GM10266 (cell line): ENCODE results near the gene CMBL.

Source experiments
- DNase-seq: peaks from one replicate; pipeline ENCODE4 v3.0.0; 2012; ENCODE audit errors: extremely low spot score
- TF ChIP-seq, protein P1 (sequence below): IDR thresholded peaks from 2 replicates; pipeline ENCODE4 v1.5.1; 2012; ENCODE audit warnings: mild to moderate bottlenecking, low read depth; ENCODE audit not compliant: control insufficient read depth, insufficient read depth; ENCODE audit errors: missing control alignments

CMBL gene

DNA sequence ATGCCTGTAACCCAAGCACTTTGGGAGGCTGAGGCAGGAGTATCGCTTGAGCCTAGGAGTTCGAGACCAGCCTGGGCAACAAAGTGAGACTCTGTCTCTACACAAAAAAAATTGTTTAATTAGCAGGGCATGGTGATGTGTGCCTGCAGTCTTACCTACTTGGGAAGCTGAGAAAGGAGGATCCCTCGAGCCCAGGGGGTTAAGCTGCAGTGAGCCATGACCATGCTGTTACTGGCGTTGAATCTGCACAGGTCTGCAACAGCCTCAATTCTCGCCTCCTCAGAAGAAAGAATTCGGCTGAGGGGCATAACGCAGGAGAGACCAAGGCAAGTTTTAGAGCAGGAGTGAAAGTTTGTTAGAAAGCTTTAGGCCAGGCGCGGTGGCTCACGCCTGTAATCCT, 39.6 kb downstream of the CMBL start:
- TF ChIP-seq, protein P1, sequence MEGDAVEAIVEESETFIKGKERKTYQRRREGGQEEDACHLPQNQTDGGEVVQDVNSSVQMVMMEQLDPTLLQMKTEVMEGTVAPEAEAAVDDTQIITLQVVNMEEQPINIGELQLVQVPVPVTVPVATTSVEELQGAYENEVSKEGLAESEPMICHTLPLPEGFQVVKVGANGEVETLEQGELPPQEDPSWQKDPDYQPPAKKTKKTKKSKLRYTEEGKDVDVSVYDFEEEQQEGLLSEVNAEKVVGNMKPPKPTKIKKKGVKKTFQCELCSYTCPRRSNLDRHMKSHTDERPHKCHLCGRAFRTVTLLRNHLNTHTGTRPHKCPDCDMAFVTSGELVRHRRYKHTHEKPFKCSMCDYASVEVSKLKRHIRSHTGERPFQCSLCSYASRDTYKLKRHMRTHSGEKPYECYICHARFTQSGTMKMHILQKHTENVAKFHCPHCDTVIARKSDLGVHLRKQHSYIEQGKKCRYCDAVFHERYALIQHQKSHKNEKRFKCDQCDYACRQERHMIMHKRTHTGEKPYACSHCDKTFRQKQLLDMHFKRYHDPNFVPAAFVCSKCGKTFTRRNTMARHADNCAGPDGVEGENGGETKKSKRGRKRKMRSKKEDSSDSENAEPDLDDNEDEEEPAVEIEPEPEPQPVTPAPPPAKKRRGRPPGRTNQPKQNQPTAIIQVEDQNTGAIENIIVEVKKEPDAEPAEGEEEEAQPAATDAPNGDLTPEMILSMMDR, result no peak
- no peak for DNase-seq

GRCh38 chr5:10266839-10267238, 40.9 kb downstream of the CMBL start:
- TF ChIP-seq, protein P1, result no peak
- DNase-seq, result no peak

DNA sequence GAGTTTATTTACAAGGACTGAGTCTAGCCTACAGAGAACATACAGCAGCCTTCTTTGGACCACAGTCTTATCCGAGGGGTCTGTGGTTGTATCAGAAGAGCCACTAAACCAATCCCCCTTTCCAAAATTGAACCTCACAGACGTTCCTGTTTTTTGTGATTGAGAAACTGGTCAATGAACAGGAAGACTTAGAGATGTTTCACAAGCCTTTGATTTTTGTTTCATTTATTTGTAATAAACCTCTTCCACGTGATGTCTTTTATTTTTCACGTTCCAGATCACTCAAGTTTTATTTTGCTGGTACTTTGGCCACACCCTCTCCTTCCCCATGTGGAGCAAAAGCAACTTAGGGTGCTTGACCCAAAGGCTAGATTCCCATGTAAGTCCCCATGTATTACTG, 41.6 kb downstream of the CMBL start:
- no peak for DNase-seq
- TF ChIP-seq, protein P1, result no peak

- TF ChIP-seq, protein P1, result no peak
- DNase-seq, result no peak
Observed at GRCh38 chr5:10265245-10266109, 42.2 kb downstream of the CMBL start.

GRCh38 chr5:10264604-10265003, 43.1 kb downstream of the CMBL start:
- DNase-seq, result no peak
- TF ChIP-seq, protein P1, result no peak

DNA sequence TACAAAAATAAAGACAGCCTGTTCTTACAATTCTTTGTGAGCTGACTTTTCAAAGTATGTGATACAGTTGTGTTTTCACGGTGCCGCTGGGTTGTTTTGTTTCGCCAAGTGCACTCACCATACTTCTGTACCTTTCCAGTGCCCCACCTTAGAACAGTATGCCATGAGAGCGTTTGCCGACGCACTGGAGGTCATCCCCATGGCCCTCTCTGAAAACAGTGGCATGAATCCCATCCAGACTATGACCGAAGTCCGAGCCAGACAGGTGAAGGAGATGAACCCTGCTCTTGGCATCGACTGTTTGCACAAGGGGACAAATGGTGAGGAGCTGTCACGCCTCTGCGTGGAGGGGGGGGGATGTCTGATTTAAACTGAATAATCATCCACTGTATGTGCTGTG, 44.7 kb downstream of the CMBL start:
- DNase-seq, result no peak
- TF ChIP-seq, protein P1, result no peak

DNA sequence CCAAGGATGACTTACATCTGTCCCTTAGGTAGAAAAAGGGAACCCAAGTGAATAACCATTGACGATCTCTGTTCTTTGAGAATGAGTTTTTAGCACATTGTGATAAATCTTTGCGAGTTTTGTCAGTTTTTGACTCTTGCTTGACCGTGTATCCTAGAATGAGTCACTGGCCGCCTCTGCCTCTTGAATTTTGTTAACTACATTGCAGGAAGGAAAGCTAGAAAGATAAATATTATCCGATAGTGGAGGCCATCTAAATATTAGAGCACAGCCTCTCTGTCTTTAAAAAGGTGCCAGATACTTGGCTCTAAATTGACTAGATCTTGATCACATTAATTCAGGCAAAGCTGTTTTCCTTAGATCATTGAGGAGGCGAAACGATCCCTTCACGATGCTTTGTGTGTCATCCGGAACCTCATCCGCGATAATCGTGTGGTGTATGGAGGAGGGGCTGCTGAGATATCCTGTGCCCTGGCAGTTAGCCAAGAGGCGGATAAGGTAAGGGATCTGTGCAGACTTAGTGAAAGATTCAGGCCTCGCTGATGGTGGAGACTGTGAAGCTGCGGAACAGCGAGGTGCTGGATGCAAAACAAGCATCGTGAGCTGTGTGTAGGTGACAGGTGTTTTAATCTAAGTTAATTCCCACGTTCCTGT, 45.5 kb downstream of the CMBL start:
- TF ChIP-seq, protein P1, result no peak
- no peak for DNase-seq
